Stimulated activated naive CD8-positive, alpha-beta T cell treated with anti-CD3 and anti-CD28 coated beads, Interleukin-15, Interleukin-2, amounts not matched to agents 100 ng/mL and 50 ng/mL, for 24 hours (primary cell): Measurements from ENCODE around the gene SLC10A2.

ENCODE experiments used
- H3K27ac Mint-ChIP-seq: one replicate; pipeline ENCODE4 v1.8.0; 2021; ENCODE audit warnings: mild to moderate bottlenecking, mixed read lengths
- H3K27me3 Mint-ChIP-seq: one replicate; pipeline ENCODE4 v1.8.0; 2021; ENCODE audit warnings: mixed read lengths
- H3K36me3 Mint-ChIP-seq: one replicate; pipeline ENCODE4 v1.8.0; 2021; ENCODE audit warnings: low read depth, mixed read lengths
- H3K4me1 Mint-ChIP-seq: one replicate; pipeline ENCODE4 v1.8.0; 2021; ENCODE audit warnings: low read depth, mixed read lengths
- H3K4me3 Mint-ChIP-seq: one replicate; pipeline ENCODE4 v1.8.0; 2021; ENCODE audit warnings: mild to moderate bottlenecking, mixed read lengths
- H3K9me3 Mint-ChIP-seq: one replicate; pipeline ENCODE4 v1.8.0; 2021; ENCODE audit warnings: mixed read lengths

Gene SLC10A2

DNA sequence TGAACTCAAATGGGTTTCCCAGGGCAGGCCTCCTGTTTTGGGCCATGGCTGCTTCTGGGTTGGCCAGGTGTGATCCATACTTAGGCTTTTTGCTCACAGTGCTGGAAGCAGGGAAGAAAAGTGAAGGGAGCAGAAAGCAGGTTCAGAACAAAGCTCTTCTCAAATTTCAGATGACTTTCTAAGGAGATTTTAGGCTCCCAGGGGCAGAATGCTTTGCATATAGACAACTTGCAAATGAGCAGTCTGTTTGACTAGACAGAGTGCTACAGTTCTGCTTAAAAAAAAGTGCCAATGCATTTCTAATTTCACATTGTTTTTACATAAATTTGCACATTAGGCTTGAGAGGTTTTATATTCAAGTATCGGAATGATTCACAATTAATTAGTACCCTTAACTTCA is 2.6 kb upstream of the SLC10A2 start:
- Mint-ChIP-seq H3K36me3 (no peaks in the 10 kb centered on the region), H3K27ac (no peak overlapping the region), H3K9me3 (no peaks in the 10 kb centered on the region), H3K4me1 (no peaks in the 10 kb centered on the region), H3K4me3 (no peak overlapping the region), H3K27me3 (no peaks in the 10 kb centered on the region)

DNA sequence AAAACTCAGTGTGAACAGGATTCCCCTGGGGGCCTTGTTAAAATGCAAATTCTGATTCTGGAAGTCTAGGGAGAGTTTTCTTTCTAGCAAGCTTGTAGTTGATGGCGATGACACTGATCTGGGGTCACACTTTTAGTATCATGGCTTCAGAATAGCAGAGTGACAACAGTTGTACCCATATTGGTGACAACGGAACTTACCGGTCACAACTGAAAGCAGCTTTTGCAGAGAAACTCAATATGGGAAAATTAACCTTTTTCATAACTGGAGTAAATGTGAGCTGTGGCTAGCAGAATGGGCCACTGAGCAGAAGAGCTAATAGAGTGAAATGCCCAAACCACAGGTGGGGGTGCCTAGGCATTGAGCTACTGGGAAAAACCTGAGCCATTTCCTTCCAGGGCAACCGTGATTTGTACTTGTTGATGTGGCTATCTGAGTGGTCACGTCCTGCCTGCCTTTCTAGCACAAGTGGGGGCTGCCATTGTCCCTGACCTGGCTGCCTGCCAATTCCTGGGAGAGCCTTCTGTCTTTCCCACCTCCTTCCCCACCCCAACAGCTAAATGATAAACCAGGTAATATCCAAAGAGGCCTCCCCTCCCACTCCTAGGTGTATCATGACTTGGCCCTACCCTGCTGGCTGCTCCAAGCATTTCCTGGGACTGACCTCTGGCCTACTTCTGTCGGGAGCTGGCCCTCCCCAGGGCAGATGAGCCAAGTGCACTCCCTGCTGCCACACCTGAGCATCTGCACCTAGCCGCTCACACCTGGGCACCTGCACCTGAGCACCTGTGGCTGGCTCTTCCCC is 1.7 kb upstream of the SLC10A2 start:
- H3K27ac Mint-ChIP-seq: no peak overlapping the region
- H3K36me3 Mint-ChIP-seq: no peaks in the 10 kb centered on the region
- H3K4me3 Mint-ChIP-seq: no peak overlapping the region
- no peaks in the 10 kb centered on the region for H3K4me1 Mint-ChIP-seq
- H3K27me3 Mint-ChIP-seq: no peaks in the 10 kb centered on the region
- H3K9me3 Mint-ChIP-seq: no peaks in the 10 kb centered on the region

DNA sequence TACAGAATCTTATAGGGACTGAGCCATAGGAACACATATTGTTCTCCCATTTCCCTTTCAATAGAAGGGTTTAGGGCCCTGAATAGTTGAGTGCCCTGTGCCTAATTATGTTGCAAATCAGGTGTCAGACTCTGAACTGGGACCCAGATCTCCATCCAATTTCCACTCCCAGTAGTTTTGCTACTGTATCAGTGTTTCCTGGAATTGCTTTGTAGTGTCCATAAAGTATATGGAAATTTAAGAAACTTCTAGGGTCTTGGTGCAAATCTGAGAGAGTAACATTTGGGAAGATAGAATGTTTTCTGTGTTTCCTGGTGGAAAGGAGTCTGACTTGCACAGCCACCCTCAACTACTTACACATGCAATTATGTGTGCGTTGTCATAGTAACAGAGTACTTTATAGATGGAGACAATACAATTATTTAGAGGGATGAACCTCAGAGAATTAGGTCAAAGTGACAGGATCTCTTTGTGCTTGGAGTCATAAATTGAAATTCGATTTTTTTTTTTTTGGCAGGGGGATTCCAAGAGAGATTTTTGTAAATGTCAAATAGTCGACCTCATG is 646 bp upstream of the SLC10A2 start:
- no peaks in the 10 kb centered on the region for H3K27me3 Mint-ChIP-seq
- H3K36me3 Mint-ChIP-seq: no peaks in the 10 kb centered on the region
- no peaks in the 10 kb centered on the region for H3K4me1 Mint-ChIP-seq
- no peak overlapping the region for H3K27ac Mint-ChIP-seq
- no peaks in the 10 kb centered on the region for H3K9me3 Mint-ChIP-seq
- H3K4me3 Mint-ChIP-seq: no peak overlapping the region

DNA sequence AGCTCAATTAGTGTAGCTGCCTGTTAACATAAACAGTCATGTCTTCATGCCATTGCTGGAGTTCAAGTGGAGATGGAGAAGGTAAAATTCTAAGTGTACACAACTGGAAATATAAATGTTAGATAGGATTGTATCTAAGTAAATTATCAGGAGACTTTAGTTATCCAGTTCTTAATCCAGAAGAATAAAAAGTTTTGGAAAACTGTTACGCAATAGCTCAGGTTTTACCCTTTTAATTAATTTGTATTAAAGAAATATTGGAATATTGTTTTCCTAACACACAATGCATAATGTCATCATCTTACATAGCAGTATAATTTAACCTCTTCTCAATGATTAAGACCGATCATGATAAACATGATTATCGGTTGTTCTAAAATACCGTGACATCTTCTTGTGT is 2.8 kb downstream of the SLC10A2 start:
- Mint-ChIP-seq H3K27me3 (no peaks in the 10 kb centered on the region), H3K36me3 (no peaks in the 10 kb centered on the region), H3K4me3 (no peak overlapping the region), H3K27ac (no peak overlapping the region), H3K9me3 (peaks cover 6% of the 10 kb centered on the region), H3K4me1 (no peaks in the 10 kb centered on the region)

- Mint-ChIP-seq H3K36me3 (no peaks in the 10 kb centered on the region), H3K4me1 (no peaks in the 10 kb centered on the region), H3K27ac (no peak overlapping the region), H3K4me3 (no peak overlapping the region), H3K9me3 (peaks cover 6% of the 10 kb centered on the region), H3K27me3 (no peaks in the 10 kb centered on the region)
Observed at GRCh38 chr13:103062079-103062478, 4.1 kb downstream of the SLC10A2 start.

DNA sequence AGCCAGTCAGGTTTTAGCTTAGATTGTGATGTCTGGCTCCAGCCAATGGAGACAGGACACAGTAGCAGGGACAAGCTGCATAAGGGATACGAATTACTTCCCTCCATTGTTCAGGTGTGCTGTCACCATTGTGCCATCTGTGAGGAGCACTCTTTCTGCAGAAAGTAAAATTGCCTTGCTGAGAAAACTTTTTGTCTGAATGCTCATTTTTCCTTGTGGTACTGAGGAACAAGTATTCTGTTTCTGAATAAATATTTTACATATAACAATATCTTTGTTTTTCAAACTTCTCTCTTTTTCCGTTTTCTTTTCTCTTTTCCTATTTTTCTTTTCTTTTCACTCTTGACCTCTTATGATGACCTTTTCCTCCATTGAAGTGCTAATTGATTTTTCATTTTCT is 10.2 kb downstream of the SLC10A2 start:
- no peaks in the 10 kb centered on the region for H3K27me3 Mint-ChIP-seq
- H3K27ac Mint-ChIP-seq: no peak overlapping the region
- no peaks in the 10 kb centered on the region for H3K4me1 Mint-ChIP-seq
- H3K9me3 Mint-ChIP-seq: peaks cover 28% of the 10 kb centered on the region
- no peak overlapping the region for H3K4me3 Mint-ChIP-seq
- no peaks in the 10 kb centered on the region for H3K36me3 Mint-ChIP-seq

GRCh38 chr13:103055166-103055565 is 11.1 kb downstream of the SLC10A2 start:
- no peaks in the 10 kb centered on the region for H3K27me3 Mint-ChIP-seq
- H3K27ac Mint-ChIP-seq: no peak overlapping the region
- H3K4me1 Mint-ChIP-seq: no peaks in the 10 kb centered on the region
- no peak overlapping the region for H3K4me3 Mint-ChIP-seq
- H3K9me3 Mint-ChIP-seq: peaks cover 28% of the 10 kb centered on the region
- H3K36me3 Mint-ChIP-seq: no peaks in the 10 kb centered on the region

- no peak overlapping the region for H3K4me3 Mint-ChIP-seq
- no peaks in the 10 kb centered on the region for H3K36me3 Mint-ChIP-seq
- H3K4me1 Mint-ChIP-seq: no peaks in the 10 kb centered on the region
- H3K27me3 Mint-ChIP-seq: no peaks in the 10 kb centered on the region
- no peak overlapping the region for H3K27ac Mint-ChIP-seq
- no peaks in the 10 kb centered on the region for H3K9me3 Mint-ChIP-seq
Observed at GRCh38 chr13:103046676-103047075, 19.5 kb downstream of the SLC10A2 start.

- Mint-ChIP-seq H3K36me3 (no peaks in the 10 kb centered on the region), H3K4me1 (no peaks in the 10 kb centered on the region), H3K4me3 (no peak overlapping the region), H3K9me3 (no peaks in the 10 kb centered on the region), H3K27me3 (no peaks in the 10 kb centered on the region), H3K27ac (no peak overlapping the region)
Observed at GRCh38 chr13:103044056-103044455, 22.2 kb downstream of the SLC10A2 start.

DNA sequence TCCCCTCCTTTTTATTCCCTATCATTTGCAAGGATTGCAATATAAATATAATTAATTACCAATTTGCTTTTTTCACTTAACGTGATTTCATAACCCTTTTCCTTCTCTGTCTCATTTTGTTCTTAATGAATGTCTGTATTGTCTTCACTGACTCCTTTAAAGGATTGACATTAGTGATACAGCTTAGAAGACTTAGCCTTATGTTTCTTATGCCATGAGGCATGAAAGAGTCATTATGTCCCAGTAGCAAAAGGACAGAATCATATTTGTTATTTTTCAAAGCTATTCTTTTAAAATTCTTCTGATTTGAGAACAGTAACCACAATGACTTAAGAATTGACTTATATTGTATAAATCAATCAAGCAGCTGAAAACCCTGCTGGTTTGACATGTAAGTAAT is 26.2 kb downstream of the SLC10A2 start:
- Mint-ChIP-seq H3K36me3 (no peaks in the 10 kb centered on the region), H3K4me1 (no peaks in the 10 kb centered on the region), H3K4me3 (no peak overlapping the region), H3K27ac (no peak overlapping the region), H3K27me3 (no peaks in the 10 kb centered on the region), H3K9me3 (no peaks in the 10 kb centered on the region)

- Mint-ChIP-seq H3K27me3 (no peaks in the 10 kb centered on the region), H3K27ac (no peak overlapping the region), H3K36me3 (no peaks in the 10 kb centered on the region), H3K9me3 (no peaks in the 10 kb centered on the region), H3K4me3 (no peak overlapping the region), H3K4me1 (no peaks in the 10 kb centered on the region)
Observed at GRCh38 chr13:103039183-103039582, 27.0 kb downstream of the SLC10A2 start.

- H3K27ac Mint-ChIP-seq: no peak overlapping the region
- H3K4me1 Mint-ChIP-seq: peaks cover 3% of the 10 kb centered on the region
- H3K27me3 Mint-ChIP-seq: no peaks in the 10 kb centered on the region
- no peaks in the 10 kb centered on the region for H3K9me3 Mint-ChIP-seq
- H3K36me3 Mint-ChIP-seq: no peaks in the 10 kb centered on the region
- H3K4me3 Mint-ChIP-seq: no peak overlapping the region
Observed at GRCh38 chr13:103036268-103036667, 29.9 kb downstream of the SLC10A2 start.

DNA sequence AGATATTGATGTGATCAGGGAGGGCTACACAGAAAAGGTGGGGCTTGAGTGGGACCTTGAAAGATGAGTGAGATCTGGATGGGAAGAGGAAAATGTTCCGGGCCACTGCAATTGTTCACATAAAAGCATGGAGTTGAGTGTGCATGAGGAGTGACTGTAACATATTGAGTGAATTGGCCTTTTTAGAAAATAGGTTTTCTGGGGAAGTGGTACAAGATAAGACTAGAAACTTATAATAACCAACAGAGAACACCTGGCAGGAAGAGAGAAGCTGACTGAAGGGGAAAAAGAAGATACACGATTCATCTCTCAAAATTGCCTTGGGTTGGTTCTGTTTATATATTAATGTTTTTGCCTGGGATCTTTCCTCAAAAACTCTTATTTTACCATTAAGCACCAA is 32.2 kb downstream of the SLC10A2 start:
- Mint-ChIP-seq H3K4me1 (peaks cover 11% of the 10 kb centered on the region), H3K9me3 (no peaks in the 10 kb centered on the region), H3K36me3 (no peaks in the 10 kb centered on the region), H3K27me3 (no peaks in the 10 kb centered on the region), H3K27ac (no peak overlapping the region), H3K4me3 (no peak overlapping the region)

DNA sequence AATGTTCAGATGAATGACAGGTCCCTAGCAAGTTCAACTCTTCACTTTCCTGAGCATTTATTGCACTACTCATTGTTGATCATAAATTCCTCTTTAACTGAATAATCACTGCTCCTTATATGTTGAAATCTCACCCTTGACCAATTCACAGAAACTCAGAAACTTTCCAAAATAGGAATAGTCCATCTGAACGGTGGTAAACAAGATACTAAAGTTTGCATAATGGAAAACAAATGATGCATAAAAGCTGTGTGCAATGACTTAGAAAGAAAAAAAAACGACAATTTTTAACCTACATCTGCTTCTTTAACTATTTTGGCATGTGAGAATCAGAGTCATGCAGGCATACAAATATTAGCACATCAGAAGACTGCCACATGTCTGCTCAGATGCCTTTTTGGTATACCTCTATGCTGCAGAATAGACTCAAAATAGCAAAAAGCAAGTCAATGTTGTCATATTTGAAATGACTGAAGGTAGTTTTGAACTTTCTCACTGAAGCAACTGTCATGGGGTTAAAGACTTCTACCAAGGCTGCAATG is 34.8 kb downstream of the SLC10A2 start:
- H3K36me3 Mint-ChIP-seq: no peaks in the 10 kb centered on the region

DNA sequence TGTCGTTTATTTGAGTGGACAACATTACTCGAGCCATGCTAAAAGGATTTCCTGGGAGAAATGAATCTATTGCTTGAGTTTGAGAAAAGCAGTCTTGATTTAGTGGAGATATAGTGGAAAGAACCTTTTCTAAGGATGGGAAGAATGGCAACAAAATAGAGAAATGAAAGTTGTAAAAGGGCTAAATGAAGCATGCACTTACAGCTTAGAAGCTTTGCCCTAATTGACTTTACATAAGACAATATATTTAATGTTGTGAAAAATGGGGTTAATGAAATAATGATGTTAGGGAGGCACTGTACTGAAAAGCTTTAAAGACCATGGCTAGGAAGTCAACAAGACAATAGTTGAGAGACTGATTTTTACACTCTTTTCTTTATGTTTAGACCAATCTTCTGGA is 35.4 kb downstream of the SLC10A2 start:
- H3K27me3 Mint-ChIP-seq: no peaks in the 10 kb centered on the region
- H3K36me3 Mint-ChIP-seq: no peaks in the 10 kb centered on the region
- no peak overlapping the region for H3K27ac Mint-ChIP-seq
- H3K9me3 Mint-ChIP-seq: peaks cover 7% of the 10 kb centered on the region
- peaks cover 11% of the 10 kb centered on the region for H3K4me1 Mint-ChIP-seq
- no peak overlapping the region for H3K4me3 Mint-ChIP-seq

More for the DNA sequence above, 34.8 kb downstream of the SLC10A2 start:
- Mint-ChIP-seq H3K27ac (no peak overlapping the region), H3K4me3 (no peak overlapping the region), H3K9me3 (peaks cover 4% of the 10 kb centered on the region), H3K27me3 (no peaks in the 10 kb centered on the region), H3K4me1 (peaks cover 11% of the 10 kb centered on the region)

DNA sequence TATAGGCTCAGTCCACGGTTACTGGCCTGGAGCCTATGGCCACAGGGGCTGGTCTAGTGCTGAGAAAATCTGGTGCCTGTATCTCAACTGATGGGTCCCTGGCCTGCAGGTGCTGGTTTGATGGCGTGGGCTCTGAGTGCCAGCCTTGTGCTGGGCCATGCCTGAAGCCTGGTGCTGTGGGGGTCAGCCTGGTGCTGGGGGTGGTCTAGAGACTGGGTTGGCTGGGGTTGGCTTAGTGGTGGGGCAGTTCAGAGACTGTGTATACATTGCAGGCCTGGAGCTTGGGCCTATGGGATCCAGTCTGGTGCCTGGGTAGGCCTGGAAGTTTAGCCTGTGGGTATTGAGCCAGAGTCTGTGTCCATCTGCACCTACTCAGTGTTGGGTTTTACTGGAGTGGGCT is 36.4 kb downstream of the SLC10A2 start:
- no peak overlapping the region for H3K4me3 Mint-ChIP-seq
- H3K36me3 Mint-ChIP-seq: no peaks in the 10 kb centered on the region
- H3K27ac Mint-ChIP-seq: no peak overlapping the region
- H3K9me3 Mint-ChIP-seq: peaks cover 9% of the 10 kb centered on the region
- peaks cover 11% of the 10 kb centered on the region for H3K4me1 Mint-ChIP-seq
- H3K27me3 Mint-ChIP-seq: no peaks in the 10 kb centered on the region
